Fibroblast of skin of right quadriceps (primary cell): Measurements from ENCODE around the gene SPTY2D1.
"Not testable (repeated sequence)": the region's sequence is repeated elsewhere in the genome, so short reads cannot be mapped to it uniquely, and the experiment has no call there.

ENCODE experiments used
- DNase-seq: peaks from one replicate; pipeline ENCODE4 v3.0.0-alpha.2; 2013

The SPTY2D1 gene

DNA sequence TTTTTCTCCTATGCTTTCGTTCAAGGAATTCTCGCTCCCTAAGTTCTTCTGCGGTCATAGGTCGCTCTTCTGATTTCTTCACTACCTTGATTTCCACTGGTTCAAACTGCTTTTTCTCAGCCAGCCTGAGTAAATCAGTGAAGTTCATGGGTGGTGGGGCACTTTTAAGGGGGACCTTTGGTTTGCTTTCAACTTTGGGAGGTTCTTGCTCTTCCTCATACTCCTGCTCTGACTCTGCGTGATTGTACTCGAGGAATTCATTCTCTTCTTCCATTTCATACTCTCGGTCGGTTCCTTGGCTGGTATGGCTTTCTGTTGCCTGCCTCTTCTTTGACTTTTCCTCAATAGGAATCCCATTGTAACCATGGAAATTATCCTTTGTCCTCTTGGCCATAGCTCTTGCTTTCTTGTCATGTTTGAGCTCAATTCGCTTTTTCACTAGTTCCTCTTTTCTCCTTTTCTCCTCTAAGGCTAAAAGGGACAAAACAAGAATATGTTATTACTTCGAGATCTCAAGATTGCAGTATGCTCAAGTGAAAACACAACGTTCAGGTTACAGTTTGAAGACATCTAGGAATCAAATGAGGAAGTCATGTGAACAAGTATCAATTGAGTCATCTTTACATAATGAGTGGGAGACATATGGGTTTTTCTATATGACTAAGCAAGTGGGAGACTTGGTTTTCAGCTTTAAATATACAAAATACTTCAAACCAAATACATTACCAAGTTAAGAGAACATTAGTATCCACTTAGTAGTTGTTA is 18.3 kb downstream of the SPTY2D1 start:
- DNase-seq: peak; percentile 39

- no peak for DNase-seq
Observed at GRCh38 chr11:18614667-18615066, 19.5 kb downstream of the SPTY2D1 start.

DNA sequence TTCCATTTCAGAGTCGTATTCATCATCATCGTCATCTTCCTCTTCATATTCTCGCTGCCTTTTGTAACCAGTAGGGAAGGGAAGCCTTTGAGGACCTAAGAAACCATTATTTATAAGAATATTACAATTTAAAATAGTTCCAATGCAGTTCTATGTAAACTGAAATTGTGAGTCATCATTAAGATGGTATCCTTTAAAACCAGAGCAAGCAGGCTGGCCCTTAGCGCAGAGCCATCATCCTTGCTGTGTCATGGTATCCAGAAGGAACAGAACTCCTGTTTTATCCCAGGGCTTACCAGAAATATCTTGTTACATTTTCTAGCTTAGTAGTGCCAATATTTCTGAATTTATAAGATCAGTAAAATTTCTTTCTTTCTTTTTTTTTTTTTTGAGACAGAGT is 21.7 kb downstream of the SPTY2D1 start:
- DNase-seq: no peak

- DNase-seq: no peak
Observed at GRCh38 chr11:18611196-18611595, 22.9 kb downstream of the SPTY2D1 start.

GRCh38 chr11:18608376-18608775 is 25.8 kb downstream of the SPTY2D1 start:
- DNase-seq: no peak

DNA sequence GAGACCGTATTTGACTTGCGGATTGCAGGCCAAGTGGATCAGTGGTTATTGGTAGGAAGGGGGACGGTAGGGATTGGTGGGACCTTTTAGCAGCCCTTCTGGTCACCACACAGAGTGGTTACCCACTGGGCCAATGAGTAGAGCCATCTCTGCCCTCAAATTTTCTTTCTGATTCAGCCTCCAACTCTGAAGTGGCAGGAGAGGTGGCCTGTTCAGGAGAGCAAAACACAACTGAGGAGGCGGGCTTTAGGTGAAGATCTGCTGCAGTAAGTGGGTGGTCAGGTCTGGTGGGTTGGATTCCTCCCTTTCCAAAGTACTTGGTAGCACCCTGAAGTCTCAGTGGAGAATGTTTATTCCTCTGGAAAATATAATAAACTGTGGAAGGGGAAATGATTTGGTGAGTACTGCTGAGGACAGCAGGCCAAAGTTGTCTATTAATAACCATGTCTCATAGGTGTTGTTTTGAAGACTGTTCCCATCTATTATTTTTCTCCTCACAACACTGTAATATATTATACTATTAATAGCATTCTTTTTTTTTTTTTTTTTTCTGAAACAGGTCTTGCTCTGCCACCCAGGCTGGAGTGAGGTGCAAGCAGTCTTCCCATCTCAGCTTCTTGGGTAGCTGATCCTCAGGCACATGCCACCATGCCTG is 33.1 kb downstream of the SPTY2D1 start:
- no peak for DNase-seq

DNA sequence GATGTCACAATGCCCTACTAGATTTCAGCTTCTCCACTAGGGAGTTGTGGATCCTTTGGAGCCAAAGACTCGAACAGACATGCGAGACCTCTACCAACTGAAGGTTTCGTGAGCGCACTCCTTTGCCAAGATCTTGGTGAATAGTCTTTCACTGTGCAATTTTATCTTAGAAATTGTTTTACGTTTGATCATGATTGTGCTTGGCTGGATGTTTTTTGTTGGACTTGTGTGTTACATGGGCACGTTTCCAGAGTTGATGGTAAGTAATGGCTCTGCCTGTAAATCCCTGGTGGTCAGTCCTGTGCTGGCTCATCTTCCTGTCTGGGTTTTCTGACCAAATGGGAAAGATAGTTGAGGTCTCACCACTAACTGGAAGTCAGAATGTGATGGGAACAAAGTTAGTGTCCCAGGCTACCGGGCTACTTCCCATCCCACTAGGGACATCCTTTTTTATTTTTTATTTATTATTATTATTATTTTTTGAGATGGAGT is 34.4 kb downstream of the SPTY2D1 start, which contains the start of gene MISFA:
Gene MISFA (plus strand): TSS at position 51 of the 492 bp plus-strand sequence. CDS start 140 bp downstream, at position 191.
- no peak for DNase-seq

DNA sequence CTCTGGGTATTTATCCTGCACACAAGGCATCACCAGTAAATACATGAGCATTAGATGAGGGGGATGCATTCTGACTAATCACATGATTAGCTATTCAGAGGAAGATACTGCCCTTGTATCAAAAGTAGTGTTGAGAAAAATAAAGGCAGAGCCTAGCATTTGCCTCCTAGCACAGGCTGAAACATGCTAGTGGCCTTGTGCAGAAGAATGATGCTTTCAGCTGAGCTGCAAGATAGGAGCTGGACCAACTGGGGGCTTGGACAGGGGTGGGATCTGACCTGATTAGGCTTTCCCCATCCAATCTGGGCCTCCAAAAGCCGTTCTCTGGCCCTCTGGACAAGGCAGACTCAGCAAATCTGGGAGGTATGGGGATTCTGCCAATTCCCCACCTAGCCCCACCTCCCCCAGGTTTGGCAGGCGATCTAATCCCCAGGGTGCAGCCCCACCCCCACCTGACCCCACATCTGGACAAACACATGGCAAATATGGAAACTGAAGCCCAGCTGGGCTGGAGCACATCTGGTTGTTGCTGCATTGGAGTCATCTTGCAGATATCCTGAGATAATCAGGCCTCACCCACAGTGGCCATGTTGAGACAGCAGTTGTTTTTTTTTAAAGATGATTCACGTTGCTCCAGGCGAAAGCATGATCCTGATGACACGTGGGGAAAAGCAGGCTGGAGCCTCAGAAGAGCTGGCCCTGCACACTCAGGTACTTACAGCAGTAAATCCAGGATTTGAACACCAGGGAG is 39.0 kb downstream of the SPTY2D1 start:
- no peak for DNase-seq

DNA sequence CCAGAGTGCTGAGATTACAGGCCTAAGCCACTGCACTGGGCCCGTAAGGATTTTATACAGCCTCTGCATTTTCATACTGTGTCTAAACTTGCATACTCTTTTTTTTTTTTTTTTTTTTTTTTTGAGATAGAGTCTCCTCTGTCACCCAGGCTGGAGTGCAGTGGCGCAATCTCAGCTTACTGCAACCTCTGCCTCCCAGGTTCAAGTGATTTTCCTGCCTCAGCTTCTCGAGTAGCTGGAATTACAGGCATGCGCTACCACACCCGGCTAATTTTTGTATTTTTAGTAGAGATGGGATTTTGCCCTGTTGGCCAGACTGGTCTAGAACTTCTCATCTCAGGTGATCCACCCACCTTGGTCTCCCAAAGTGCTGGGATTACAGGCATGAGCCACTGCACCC is 40.1 kb downstream of the SPTY2D1 start:
- DNase-seq: not testable (repeated sequence)

GRCh38 chr11:18590571-18590970 is 43.6 kb downstream of the SPTY2D1 start:
- no peak for DNase-seq

GRCh38 chr11:18588297-18589252 is 45.6 kb downstream of the SPTY2D1 start, which contains the start of gene UEVLD:
Gene UEVLD, minus strand, starts transcription at chr11:18588734. Its CDS starts 80 bp downstream, at chr11:18588654.
- DNase-seq: peak; percentile 87

- DNase-seq: no peak
Observed at GRCh38 chr11:18581825-18582224, 52.3 kb downstream of the SPTY2D1 start.

DNA sequence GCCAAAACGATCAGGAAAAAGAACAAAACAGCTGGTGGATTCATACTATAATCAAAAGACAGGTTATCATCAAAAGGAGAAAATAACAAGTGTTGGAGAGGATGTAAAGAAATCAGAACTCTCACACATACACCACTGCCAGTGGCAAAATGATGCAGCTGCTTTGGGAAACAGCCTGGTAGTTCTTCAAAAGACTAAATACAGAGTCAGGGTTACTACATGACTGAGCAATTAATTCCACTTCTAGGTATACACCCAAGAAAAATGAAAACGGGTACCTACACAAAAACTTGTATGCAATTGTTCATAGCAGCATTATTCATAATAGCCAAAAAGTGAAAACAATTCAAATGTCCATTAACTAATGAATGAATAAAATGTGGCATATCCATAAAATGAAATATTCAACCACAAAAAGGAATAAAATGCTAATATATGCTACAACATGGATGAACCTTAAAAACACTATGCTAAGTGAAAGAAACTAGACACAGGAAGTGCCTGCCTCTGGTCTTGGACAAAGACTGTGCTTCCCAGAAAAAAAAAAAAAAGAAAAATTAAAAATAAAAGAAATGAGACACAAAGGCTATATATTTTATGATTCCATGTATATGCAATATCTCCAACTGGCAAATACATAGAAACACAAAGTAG is 53.9 kb downstream of the SPTY2D1 start:
- DNase-seq: no peak

DNA sequence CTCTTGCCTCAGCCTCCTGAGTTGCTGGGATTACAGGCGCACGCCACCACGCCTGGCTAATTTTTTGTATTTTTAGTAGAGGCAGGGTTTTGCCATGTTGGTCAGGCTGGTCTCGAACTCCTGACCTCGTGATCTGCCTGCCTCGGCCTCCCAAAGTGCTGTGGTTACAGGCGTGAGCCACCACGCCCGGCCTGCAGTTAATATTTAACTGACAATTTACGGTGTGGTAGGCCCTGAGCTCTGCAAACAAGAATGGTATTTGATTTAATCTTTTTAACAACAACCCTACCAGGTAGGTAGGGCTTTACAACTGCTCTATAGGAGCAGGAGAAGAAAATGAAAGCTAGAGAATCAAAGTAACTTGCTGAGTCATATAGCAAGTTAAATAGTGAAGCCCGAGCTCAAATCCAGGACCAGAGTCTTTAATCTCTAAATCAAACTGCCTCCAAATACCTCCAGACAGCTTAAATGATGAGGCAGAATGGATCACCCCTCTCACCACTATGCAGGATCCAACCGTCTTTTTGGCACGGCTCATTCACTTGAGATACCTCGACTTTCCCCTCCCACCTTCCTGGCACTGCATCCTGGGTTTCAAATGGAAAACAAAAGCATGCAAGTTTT is 55.1 kb downstream of the SPTY2D1 start:
- no peak for DNase-seq

- DNase-seq: no peak
Observed at GRCh38 chr11:18575361-18575760, 58.8 kb downstream of the SPTY2D1 start.

GRCh38 chr11:18567081-18567480 is 67.1 kb downstream of the SPTY2D1 start:
- DNase-seq: peak; percentile 51

DNA sequence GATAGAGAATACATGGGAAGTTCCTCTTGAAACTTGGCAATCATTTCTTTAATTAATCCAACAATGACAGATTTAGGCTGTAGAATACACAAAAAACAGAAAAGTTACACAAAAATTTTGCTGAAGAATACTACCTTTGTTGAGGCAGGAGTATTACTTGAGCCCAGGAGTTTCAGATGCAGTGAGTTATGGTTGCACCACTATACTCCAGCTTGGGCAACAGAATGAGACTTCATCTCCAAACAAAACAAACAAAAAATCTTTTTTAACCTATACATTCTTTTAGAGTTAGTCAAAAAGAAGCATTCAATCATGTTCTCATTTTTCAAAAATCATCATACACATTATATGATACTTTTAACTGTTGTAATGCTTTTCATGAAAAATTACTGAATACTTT is 67.7 kb downstream of the SPTY2D1 start:
- peak; percentile 17 for DNase-seq

GRCh38 chr11:18564149-18564548 is 70.0 kb downstream of the SPTY2D1 start:
- no peak for DNase-seq

- DNase-seq: no peak
Observed at GRCh38 chr11:18563090-18563730, 70.9 kb downstream of the SPTY2D1 start.
